ENCODE data around the gene SLMAP.
A peak's percentile ranks its signal among the peaks of the same experiment; 100 is the strongest.

SLMAP gene

DNA sequence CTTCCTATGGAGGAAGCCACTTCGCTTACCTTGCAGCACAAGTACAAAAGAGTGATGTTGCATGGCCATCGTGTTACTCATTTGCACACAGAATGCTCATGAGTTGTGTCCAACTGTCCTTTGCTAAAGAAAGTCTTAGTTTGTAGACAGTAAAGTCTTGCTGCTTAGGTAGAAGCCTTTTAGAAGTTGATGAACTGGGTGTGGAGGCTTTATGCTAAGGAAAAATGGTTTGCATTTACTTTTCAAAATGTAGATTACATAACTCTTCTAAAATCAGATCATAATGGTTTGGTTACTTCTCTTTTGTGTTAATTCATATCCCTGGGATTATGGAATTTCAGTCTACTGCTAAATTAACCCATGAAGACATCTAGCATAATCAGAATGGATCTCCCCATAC, 167.6 kb downstream of the SLMAP start:
- H3K4me1 ChIP-seq (ENCODE audit: insufficient read depth, low read length), result no peaks in the 10 kb centered on the region
- no peak overlapping the region for H3K27ac ChIP-seq (ENCODE audit: low read depth, low read length)
- no peaks in the 10 kb centered on the region for H3K27me3 ChIP-seq (ENCODE audit: insufficient read depth, low read length)
- peaks cover 63% of the 10 kb centered on the region for H3K36me3 ChIP-seq (ENCODE audit: insufficient read depth, low read length)
- no peaks in the 10 kb centered on the region for H3K9me3 ChIP-seq (ENCODE audit: insufficient read depth, low read depth, low read length)
- 95% methylated on average over 2 of the region's 2 CpGs for WGBS
- no peak overlapping the region for H3K9ac ChIP-seq (ENCODE audit: low read depth, low read length)
- no peak overlapping the region for H3K4me3 ChIP-seq (ENCODE audit: low read length)

DNA sequence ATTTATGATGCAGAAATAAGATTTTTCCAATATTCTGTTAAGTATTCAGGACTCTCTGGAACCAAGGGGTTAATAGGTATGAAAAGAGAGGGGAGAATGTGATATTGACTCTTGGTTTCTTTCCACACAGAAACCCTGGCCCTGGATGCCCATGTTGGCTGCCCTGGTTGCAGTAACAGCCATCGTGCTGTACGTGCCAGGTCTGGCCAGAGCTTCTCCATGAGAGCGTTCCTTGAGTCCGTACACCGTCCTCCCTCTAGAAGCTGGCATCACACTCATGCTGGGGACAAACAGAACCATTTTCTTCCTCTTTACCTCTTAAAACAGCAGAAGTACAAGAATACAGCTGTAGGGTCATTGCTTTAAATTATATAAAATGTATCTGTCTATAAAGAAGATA, 171.1 kb downstream of the SLMAP start:
- H3K36me3 ChIP-seq (ENCODE audit: insufficient read depth, low read length), result peaks cover 57% of the 10 kb centered on the region
- no peaks in the 10 kb centered on the region for H3K27me3 ChIP-seq (ENCODE audit: insufficient read depth, low read length)
- no peak overlapping the region for H3K9ac ChIP-seq (ENCODE audit: low read depth, low read length)
- H3K4me1 ChIP-seq (ENCODE audit: insufficient read depth, low read length), result no peaks in the 10 kb centered on the region
- WGBS, result 96% methylated on average over 5 of the region's 5 CpGs
- H3K27ac ChIP-seq (ENCODE audit: low read depth, low read length), result no peak overlapping the region
- no peaks in the 10 kb centered on the region for H3K9me3 ChIP-seq (ENCODE audit: insufficient read depth, low read depth, low read length)
- H3K4me3 ChIP-seq (ENCODE audit: low read length), result no peak overlapping the region

DNA sequence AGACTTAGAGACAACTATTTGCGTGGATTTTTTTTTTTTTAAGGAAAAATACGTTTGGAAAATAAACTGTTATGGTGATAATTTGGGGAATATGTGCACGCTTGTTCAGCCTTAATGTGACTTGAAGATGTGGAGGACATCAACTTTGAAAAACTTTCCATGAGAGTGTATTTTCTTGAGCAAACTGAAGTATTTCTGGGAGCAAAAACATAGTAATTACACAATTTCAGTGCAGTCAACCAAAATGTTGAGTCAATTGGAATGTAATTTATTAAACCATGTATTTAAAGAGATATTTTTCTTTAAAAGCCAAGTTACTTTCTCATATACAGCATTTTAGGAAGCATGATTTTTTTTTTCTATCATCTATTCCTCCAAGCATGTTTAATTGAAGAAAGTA, 171.8 kb downstream of the SLMAP start:
- Histone ChIP-seq H3K9ac (ENCODE audit: low read depth, low read length) (no peak overlapping the region), H3K36me3 (ENCODE audit: insufficient read depth, low read length) (peaks cover 53% of the 10 kb centered on the region), H3K9me3 (ENCODE audit: insufficient read depth, low read depth, low read length) (no peaks in the 10 kb centered on the region), H3K4me1 (ENCODE audit: insufficient read depth, low read length) (no peaks in the 10 kb centered on the region), H3K4me3 (ENCODE audit: low read length) (no peak overlapping the region), H3K27ac (ENCODE audit: low read depth, low read length) (no peak overlapping the region), H3K27me3 (ENCODE audit: insufficient read depth, low read length) (no peaks in the 10 kb centered on the region)
- 91% methylated on average over 3 of the region's 3 CpGs for WGBS

DNA sequence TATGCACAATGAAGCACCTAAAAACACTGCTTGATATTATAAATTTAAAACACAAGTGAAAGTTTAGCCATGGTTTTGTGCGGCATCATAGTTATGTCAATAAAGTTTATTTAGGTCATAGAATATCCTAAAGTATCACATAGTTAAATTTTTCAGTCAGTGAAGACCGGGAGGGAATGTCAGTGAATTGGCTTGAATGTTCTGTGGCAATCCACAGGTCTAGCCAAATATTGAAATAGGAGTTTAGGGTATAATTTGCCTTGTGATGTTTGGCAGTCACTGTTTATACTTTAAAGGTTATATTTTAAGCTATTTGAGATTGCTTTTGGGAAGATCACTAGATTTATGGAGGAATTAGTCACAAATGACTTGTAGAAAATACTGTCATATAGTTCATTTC, 172.4 kb downstream of the SLMAP start:
- WGBS, result 88% methylated on average over 1 of the region's 2 CpGs
- Histone ChIP-seq H3K9ac (ENCODE audit: low read depth, low read length) (no peak overlapping the region), H3K9me3 (ENCODE audit: insufficient read depth, low read depth, low read length) (no peaks in the 10 kb centered on the region), H3K36me3 (ENCODE audit: insufficient read depth, low read length) (peaks cover 47% of the 10 kb centered on the region), H3K4me1 (ENCODE audit: insufficient read depth, low read length) (no peaks in the 10 kb centered on the region), H3K4me3 (ENCODE audit: low read length) (no peak overlapping the region), H3K27ac (ENCODE audit: low read depth, low read length) (no peak overlapping the region), H3K27me3 (ENCODE audit: insufficient read depth, low read length) (no peaks in the 10 kb centered on the region)

DNA sequence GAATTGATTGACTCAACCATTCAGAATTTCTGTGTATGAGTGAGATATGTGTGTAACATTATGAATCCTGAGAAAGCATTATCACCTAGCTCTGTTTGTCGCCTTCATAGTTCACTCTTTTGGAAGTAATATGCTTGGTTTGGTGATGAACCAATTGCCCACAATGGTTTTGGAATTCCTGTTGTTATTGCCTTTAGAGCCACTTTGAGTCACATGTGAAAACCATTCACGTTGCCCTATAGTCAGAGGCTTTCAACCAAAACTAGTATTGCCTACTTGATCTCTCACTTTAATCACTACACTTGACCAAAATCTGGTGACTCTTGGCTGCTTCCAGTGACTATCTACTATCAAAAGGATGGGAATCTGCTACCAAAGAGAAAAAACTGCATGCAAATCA, 173.9 kb downstream of the SLMAP start:
- no peaks in the 10 kb centered on the region for H3K9me3 ChIP-seq (ENCODE audit: insufficient read depth, low read depth, low read length)
- no peak overlapping the region for H3K4me3 ChIP-seq (ENCODE audit: low read length)

DNA sequence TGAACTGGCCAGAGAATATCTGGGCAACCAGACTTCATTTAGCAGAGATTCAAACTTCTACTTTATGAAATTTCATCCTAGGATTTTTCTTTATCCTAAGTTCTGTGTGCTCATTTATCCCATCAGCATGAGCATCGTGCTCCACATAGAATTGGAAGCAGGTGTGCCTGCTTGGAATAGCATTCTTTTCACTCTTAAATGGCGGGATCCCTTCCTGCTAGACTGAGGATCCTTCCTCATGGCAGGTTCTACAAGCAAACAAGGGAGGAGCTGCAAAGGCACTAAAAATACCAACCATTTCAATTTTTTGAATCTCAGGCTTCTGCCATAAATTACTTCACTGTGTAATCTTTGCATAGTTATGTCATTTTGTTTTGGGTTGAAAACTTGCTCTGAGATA, 177.5 kb downstream of the SLMAP start:
- Histone ChIP-seq H3K9ac (ENCODE audit: low read depth, low read length) (no peak overlapping the region), H3K9me3 (ENCODE audit: insufficient read depth, low read depth, low read length) (no peaks in the 10 kb centered on the region), H3K36me3 (ENCODE audit: insufficient read depth, low read length) (peaks cover 12% of the 10 kb centered on the region; the same call in 1 of the 2 replicates), H3K27me3 (ENCODE audit: insufficient read depth, low read length) (no peaks in the 10 kb centered on the region), H3K4me3 (ENCODE audit: low read length) (no peak overlapping the region), H3K4me1 (ENCODE audit: insufficient read depth, low read length) (no peaks in the 10 kb centered on the region), H3K27ac (ENCODE audit: low read depth, low read length) (no peak overlapping the region; the same call in 1 of the 2 replicates)
- WGBS, result 88% methylated on average over 2 of the region's 2 CpGs

More for the DNA sequence above, 173.9 kb downstream of the SLMAP start:
- H3K4me1 ChIP-seq (ENCODE audit: insufficient read depth, low read length), result no peaks in the 10 kb centered on the region
- H3K27ac ChIP-seq (ENCODE audit: low read depth, low read length), result no peak overlapping the region
- H3K27me3 ChIP-seq (ENCODE audit: insufficient read depth, low read length), result no peaks in the 10 kb centered on the region
- H3K36me3 ChIP-seq (ENCODE audit: insufficient read depth, low read length), result peaks cover 33% of the 10 kb centered on the region
- WGBS, result 93% methylated on average over 2 of the region's 2 CpGs
- no peak overlapping the region for H3K9ac ChIP-seq (ENCODE audit: low read depth, low read length)

DNA sequence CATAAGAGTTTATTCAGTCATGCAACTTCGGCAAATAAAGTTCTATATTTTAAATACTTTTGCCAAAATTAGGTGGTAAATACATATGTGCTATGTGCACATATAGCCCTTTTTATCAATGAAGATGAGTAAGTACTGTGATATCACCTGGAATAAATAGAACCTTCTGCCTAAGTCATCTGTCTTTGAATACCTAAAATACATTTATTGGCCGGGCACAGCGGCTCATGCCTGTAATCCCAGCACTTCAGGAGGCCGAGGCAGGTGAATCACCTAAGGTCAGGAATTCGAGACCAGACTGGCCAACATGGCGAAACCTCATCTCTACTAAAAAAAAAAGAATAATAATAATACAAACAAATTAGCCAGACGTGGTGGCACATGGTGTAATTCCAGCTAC, 178.3 kb downstream of the SLMAP start:
- no peaks in the 10 kb centered on the region for H3K4me1 ChIP-seq (ENCODE audit: insufficient read depth, low read length)
- no peak overlapping the region for H3K27ac ChIP-seq (ENCODE audit: low read depth, low read length)
- no peak overlapping the region for H3K9ac ChIP-seq (ENCODE audit: low read depth, low read length)
- peaks cover 9% of the 10 kb centered on the region; the same call in 1 of the 2 replicates for H3K36me3 ChIP-seq (ENCODE audit: insufficient read depth, low read length)
- 97% methylated on average over 5 of the region's 7 CpGs for WGBS
- no peaks in the 10 kb centered on the region for H3K27me3 ChIP-seq (ENCODE audit: insufficient read depth, low read length)
- no peak overlapping the region for H3K4me3 ChIP-seq (ENCODE audit: low read length)
- no peaks in the 10 kb centered on the region for H3K9me3 ChIP-seq (ENCODE audit: insufficient read depth, low read depth, low read length)

DNA sequence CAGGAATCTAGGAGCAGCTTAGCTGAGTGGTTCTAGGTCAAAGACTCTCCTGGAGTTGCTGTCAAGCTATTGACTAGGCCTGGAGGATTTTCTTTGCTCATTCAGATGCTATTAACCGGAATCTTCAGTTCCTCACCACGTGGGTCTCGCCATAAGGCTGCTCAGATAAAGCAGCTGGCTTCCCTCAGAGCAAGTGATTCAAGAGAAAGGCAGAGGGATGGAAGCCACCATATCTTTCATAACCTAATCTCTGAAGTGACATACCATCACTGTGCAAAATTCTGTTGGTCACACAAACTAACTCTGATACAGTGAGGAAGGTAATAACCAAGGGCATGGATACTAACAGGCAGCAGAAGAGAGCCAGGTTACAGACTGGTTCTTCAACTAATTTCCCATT, 179.4 kb downstream of the SLMAP start:
- Histone ChIP-seq H3K4me3 (ENCODE audit: low read length) (no peak overlapping the region), H3K27ac (ENCODE audit: low read depth, low read length) (no peak overlapping the region), H3K9ac (ENCODE audit: low read depth, low read length) (no peak overlapping the region), H3K9me3 (ENCODE audit: insufficient read depth, low read depth, low read length) (no peaks in the 10 kb centered on the region), H3K27me3 (ENCODE audit: insufficient read depth, low read length) (no peaks in the 10 kb centered on the region), H3K4me1 (ENCODE audit: insufficient read depth, low read length) (no peaks in the 10 kb centered on the region), H3K36me3 (ENCODE audit: insufficient read depth, low read length) (0 out of 2 replicates have a peak, but pooled peaks cover 3% of the 10 kb centered on the region)
- 97% methylated on average over 3 of the region's 3 CpGs for WGBS

DNA sequence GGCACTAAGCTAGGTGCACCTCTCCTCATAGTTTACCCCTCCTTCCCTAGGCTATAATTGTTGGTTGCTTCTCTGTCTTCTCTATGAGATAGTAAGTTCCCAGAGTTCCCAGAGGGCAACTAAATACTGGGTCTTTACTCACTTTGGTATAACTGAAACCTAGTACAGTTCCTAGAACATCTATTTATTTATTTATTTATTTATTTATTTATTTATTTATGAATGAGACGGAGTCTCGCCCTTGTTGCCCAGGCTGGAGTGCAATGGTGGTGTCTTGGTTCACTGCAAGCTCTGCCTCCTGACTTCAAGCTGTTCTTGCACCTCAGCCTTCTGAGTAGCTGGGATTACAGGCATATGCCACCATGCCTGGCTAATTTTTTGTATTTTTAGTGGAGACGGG, 181.0 kb downstream of the SLMAP start:
- H3K27me3 ChIP-seq (ENCODE audit: insufficient read depth, low read length), result no peaks in the 10 kb centered on the region
- no peaks in the 10 kb centered on the region for H3K4me1 ChIP-seq (ENCODE audit: insufficient read depth, low read length)
- no peaks in the 10 kb centered on the region for H3K9me3 ChIP-seq (ENCODE audit: insufficient read depth, low read depth, low read length)
- no peak overlapping the region for H3K27ac ChIP-seq (ENCODE audit: low read depth, low read length)
- no peak overlapping the region for H3K4me3 ChIP-seq (ENCODE audit: low read length)
- H3K9ac ChIP-seq (ENCODE audit: low read depth, low read length), result no peak overlapping the region
- H3K36me3 ChIP-seq (ENCODE audit: insufficient read depth, low read length), result 0 out of 2 replicates have a peak, but pooled peaks cover 1% of the 10 kb centered on the region
- WGBS, result 100% methylated on average over 3 of the region's 3 CpGs

DNA sequence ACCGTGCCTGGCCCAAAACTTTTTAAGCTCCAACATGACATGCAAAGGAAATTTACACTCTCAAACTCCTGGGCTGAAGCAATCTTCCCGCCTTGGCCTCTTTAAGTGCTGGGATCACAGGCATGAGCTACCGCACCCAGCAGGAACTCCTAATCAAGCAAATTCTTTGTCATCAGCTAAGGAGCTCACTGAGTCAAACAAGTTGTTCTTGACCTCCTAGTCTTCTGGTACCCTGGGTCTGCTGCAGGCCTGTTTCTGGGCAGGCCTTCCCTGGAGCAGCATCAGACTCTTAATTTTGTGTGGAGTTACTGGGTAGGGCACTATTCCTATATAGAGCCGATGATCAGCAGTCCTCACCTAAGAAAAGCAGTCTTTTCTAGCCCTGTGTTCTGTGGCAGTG, 183.7 kb downstream of the SLMAP start:
- H3K4me3 ChIP-seq (ENCODE audit: low read length), result no peak overlapping the region
- WGBS, result 69% methylated on average over 4 of the region's 4 CpGs
- no peaks in the 10 kb centered on the region for H3K27me3 ChIP-seq (ENCODE audit: insufficient read depth, low read length)
- H3K9ac ChIP-seq (ENCODE audit: low read depth, low read length), result no peak overlapping the region
- no peaks in the 10 kb centered on the region for H3K9me3 ChIP-seq (ENCODE audit: insufficient read depth, low read depth, low read length)
- no peaks in the 10 kb centered on the region for H3K4me1 ChIP-seq (ENCODE audit: insufficient read depth, low read length)
- peak overlapping the region; percentile 58 for H3K27ac ChIP-seq (ENCODE audit: low read depth, low read length)
- no peaks in the 10 kb centered on the region for H3K36me3 ChIP-seq (ENCODE audit: insufficient read depth, low read length)

DNA sequence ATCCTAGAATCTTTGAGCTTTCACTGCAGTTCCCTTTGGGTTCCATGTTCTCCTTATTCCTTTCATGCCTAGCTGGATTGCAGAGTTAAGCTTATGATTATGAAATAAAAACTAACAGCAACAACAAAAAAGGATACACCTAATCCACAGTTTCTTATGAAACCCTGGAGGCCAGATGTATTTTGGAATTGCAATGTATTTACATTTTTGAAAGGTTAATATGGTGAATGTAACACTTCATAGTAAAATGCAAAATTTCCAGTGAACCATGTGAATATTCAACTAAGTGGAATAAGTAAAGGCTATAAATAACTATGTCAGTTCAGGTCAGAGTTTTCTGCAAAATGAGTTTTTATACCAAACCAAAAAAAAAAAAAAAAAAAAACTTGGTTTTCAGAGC, 186.3 kb downstream of the SLMAP start:
- no peak overlapping the region for H3K4me3 ChIP-seq (ENCODE audit: low read length)
- H3K36me3 ChIP-seq (ENCODE audit: insufficient read depth, low read length), result no peaks in the 10 kb centered on the region
- no peaks in the 10 kb centered on the region for H3K9me3 ChIP-seq (ENCODE audit: insufficient read depth, low read depth, low read length)
- no peaks in the 10 kb centered on the region for H3K4me1 ChIP-seq (ENCODE audit: insufficient read depth, low read length)
- no peak overlapping the region for H3K9ac ChIP-seq (ENCODE audit: low read depth, low read length)
- no peaks in the 10 kb centered on the region for H3K27me3 ChIP-seq (ENCODE audit: insufficient read depth, low read length)
- H3K27ac ChIP-seq (ENCODE audit: low read depth, low read length), result no peak overlapping the region

DNA sequence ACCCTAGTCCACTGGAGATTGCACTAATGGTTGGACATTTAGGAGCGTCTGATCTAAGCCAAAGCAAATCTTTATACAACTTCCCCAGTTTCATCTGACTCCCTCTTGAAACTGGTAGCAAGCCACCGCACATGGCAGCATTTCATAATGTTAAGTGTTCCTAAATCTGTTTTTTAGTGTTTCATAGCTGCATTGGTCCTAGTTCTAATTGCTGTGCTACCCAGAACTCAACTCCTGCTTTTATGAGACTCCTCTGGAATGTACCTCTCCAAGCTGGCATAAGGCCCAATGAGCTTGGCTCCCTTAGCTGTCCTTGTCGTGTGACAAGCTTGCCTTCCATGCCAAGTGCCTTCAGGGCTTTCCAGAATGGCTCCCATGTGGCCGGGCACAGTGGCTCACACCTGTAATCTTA, 186.8 kb downstream of the SLMAP start:
- Histone ChIP-seq H3K27ac (ENCODE audit: low read depth, low read length) (no peak overlapping the region), H3K9ac (ENCODE audit: low read depth, low read length) (no peak overlapping the region), H3K27me3 (ENCODE audit: insufficient read depth, low read length) (no peaks in the 10 kb centered on the region), H3K4me1 (ENCODE audit: insufficient read depth, low read length) (peaks cover under 1% of the 10 kb centered on the region; the same call in 1 of the 2 replicates), H3K9me3 (ENCODE audit: insufficient read depth, low read depth, low read length) (no peaks in the 10 kb centered on the region), H3K36me3 (ENCODE audit: insufficient read depth, low read length) (no peaks in the 10 kb centered on the region), H3K4me3 (ENCODE audit: low read length) (no peak overlapping the region)
- 91% methylated on average over 4 of the region's 4 CpGs for WGBS
